ENCODE results near the gene CHD6.

CHD6 gene

DNA sequence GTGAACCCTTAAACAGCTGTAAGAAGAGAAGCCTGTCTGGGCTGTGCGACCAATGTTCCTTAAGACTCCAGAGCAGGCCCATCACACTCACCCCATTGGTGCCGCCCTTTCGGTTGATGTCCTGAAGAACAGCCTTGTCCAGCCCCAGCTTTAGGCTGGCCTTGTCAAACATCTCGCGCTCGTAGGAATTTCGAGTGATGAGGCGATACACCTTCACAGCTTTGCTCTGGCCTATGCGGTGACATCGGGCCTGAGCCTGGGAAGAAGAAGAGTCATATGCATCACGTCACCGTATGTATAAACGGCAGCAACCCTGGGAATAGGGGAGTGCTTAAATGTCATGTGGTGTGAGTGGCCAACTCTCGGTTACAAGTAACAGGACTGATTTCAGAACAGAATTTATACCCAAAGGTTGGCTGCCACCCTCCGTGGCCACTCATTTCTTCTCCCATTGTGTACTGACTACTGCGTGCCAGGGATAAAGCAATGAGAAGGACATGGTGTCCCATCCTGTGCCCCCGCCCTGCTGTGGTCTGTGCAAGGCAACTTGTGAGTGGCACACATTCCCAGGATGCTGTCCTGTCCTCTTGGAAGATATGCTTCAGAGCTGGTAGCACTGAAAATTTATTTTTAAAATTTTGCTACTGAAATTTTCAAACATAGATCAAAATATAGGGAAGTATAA lies 160.9 kb downstream of the CHD6 start:
- DNase-seq, result no peak

DNA sequence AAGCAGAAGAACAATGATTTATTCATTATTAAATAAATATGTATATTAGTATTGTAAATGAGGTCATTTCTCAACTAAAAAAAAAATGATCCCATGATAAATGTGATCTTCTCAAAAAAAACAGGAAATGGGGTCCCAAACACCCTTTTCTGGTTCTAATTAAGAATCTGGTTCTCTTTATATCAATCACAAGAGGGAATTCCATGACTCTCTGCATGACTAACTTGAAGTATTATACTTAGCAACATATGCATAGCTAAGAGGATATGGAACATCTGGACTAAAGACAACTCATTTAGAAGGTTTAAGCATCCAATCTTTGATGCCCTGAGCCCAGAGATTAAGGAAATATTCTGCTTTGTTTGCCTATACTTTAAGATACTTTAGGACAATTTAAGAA lies 161.8 kb downstream of the CHD6 start:
- DNase-seq, result peak; percentile 3

DNA sequence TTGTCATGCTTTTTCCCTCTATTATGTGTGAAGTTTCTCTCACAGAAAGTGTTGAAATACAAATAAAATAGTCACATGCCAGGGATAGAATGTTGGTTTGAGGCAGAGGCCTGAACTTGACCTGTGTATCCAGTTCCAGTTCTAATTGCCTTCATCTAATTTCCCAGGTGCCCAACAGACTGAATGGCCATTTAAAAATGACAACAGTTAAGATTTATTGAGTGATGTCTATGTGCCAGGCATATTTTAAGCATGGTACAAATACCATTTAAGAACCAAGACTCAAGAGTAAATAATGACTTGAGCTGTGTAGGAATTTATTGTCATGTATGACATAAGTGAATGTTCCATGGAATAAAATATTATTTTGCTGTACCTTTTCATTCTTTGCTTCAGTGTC lies 163.9 kb downstream of the CHD6 start:
- DNase-seq, result no peak

DNA sequence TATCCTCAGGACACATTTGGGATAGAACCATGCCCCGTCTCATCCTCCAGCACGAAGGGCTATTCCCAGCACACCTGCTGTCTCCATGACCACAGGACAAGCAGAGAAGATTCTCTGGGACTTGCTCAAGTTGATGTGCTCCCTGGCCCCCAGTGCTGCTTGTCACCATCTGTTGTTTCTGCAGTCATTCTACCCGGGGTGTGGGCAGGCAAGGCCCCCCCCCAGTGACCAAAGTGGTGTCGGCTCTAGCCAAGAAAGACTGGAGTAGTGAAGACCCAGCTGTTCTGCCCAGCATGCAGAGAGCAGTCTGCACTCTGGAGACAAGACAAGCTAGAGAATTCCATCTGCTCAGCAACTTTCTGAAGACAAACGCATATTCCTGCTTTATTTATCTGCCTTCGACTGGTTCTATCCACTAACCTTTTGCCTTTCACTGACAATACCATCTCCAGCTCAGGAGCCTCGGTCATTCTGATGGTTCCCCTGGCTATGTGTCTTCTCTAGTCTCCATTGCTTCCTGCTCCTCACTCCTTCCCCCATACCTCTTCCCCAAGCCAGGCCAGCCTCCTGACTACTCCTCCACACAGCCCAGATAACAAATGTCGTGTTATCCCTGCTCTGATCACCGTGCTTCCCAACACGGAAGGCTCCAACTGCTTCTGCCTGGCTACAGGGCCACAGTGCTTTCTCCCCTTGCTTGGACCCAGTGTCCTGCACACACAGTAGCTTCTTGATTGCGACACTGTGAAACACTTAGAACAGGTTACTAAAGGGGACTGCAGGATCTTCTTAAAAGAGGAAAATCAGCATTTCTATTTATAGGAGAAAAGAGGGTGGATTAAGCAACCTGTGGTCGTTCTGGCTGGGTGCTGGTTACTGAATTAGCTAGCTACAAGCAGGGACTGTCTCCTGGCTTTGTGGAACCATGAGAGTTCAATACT lies 164.9 kb downstream of the CHD6 start:
- no peak for DNase-seq

DNA sequence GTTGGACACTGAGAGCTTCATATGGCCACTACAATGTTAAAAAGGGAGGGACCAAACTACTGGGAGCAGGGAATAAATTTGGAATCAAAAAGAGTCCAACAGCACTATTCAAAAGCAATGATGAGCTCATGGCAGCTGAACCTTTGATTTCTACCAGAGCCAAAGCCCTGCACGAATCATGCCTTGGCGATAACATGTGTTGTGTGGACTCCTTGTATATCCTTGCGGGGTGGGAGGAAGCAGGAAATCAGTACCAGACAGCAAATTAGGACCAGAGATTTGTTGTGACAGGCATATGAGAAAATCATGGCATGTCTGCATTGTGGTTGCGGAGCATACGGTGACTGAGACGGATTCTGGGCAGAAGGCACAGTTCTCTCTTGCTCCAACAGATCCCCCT lies 166.0 kb downstream of the CHD6 start:
- DNase-seq, result no peak

DNA sequence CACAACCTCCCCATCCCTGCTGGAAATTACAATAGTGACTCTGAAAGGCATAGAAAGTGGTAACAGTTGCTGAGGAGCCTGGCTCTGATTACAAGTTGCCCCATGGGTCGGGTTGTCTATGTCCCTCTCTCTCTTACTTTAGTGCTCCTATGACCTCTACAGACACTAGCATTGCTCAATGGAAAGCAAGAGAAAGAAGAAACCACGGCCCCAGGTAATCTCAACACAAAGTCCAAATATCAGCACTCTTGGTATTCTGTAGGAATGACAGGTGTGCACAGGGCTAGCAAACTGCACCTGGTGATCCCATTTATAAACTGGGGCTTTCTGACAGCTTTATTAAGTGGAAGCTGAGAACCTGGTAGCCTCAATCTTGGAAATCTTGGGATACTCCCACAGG lies 171.2 kb downstream of the CHD6 start:
- DNase-seq, result no peak

DNA sequence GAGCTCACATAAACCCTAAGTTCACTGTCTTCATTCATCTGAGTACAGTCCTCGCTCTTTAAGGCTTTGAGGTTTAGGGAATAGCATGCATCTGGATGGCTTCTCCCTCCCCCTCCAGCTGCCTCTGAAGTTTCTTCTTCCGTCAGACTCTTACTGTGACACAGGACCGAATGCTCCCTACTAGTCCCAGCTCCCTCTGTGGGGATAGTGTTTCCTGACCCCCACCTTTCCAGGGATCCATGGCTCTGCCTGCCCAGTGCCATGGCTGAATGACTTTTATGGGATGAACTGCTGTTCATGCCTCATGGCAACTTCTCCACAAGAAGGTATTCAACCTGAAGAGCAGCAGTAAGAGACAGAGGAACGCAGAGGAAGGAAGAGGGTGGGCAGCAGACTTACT lies 171.7 kb downstream of the CHD6 start:
- no peak for DNase-seq

DNA sequence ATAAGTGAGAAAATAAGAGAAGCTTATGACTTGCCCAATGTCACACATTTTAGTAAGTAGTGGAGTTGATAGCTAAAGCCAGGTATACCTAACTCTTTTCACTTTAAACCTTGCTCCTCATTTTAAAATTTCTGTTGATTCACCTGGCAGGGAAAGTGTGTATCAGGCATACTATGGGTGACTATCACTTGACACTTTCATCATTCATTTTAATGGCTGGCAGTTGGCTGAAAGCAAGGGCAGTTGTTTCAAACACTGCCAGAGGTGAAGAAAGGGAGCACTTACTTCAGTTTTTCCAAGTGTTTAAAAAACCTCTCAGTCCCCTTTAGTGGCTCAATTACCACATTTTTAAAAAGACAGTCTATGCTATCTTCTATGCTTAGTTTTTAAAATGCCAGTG lies 173.4 kb downstream of the CHD6 start:
- no peak for DNase-seq

DNA sequence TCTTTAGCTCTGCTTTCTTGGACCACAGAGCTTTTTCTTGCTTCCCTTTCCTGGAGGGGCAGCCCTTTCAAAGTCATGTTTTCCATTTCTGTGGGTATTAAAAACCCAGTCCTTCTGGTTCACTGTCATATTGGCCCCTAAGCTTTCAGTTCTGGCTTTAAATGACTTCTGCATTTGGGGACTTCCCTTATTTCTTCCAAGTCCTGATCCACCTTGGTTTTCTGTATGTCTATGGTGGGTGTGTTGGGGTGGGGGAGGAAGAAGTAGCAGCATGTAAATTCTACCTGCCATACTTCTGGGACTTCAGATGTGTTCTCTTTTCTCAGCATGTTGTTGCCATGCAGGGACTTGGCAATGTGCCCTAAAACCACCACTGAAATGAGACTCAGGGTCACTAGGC lies 174.5 kb downstream of the CHD6 start:
- DNase-seq, result no peak

DNA sequence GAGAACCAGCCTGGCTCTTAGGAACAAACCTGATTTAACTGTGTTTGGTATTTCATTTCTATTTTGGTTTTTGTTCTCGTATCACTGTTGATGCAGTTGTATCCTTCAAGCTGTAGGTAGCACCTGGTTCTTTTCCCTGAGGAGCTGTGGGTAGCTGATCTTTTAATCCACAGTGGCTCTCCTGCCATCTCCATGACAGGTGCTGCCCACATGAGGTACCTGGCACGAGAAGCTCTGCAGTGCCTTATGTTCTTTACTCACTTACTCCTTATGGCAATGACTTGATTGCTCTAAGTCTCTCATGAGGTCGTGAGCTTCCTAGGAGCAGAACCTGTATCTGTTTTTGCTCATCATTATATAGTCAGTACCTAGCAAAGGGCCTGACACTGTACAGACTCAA lies 177.3 kb downstream of the CHD6 start:
- no peak for DNase-seq

DNA sequence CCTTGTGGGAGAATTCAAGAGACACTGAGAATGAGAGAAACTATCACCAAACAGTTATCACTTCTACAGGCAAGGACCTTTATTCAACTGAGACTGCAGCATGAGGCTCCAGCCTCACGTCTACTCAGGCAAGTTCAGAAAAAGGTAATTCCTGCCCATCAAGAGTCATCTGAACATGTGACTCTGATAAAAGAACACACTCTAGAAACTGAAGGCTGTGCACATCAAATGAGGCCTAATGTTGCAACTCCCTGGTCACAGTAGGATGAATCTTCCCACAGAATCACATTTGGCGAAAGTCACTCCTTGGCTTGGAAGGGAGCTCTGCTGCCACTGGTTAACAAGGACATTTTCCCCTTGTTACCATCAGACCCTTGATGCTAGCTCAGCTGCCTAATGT lies 180.3 kb downstream of the CHD6 start:
- no peak for DNase-seq

DNA sequence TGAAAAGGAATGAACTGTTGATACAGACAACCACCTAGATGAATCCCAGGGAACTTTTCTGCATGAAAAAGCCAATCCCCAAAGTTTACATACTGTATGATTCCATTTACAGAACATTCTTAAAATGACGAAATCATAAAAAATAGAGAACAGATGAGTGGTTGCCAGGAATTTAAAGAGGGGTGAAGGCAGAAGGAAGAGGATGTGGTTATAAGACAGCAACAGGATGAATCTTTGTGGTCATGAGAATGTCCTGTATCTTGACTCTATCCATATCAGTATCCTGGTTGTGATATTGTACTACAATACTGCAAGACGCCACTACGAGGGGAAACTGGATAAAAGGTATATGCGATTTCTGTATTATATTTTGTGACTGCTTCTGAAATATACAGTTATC lies 181.5 kb downstream of the CHD6 start:
- DNase-seq, result peak; percentile 16

DNA sequence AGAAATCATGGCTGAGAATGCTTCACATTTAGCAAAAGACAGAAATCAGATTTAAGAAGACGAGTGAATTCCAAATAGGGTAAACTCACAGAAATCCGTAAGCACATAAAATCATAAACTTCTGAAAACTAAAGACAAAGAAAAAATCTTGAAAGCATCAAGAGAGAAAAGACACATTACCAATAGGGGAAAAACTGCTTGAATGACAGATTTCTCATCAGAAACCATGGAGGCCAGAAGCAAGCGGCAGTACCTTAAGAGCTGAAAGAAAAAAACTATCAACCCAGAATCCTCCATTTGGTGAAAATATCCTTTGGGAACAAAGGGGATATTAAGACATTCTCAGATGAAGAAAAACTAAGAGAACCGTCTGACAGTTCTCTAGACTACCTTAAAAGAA lies 185.0 kb downstream of the CHD6 start:
- DNase-seq, result no peak

DNA sequence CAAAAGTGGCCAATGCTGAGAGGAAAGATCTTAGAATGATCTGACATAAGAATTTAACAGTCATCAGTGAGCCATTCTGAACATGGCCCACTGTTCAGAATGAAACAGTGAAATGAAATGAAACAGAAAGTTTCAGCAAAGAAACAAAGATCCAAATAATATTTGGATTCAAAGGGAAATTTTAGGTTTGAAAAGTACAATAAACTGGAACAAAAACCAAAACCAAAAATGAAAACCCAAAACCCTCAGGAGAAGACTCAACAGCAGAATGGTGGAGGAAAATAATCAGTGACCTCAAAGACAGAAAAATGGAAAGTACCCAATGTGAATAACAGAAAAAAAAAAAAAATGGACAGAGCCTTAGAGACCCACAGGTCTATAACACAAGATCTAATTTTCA lies 185.4 kb downstream of the CHD6 start:
- no peak for DNase-seq

DNA sequence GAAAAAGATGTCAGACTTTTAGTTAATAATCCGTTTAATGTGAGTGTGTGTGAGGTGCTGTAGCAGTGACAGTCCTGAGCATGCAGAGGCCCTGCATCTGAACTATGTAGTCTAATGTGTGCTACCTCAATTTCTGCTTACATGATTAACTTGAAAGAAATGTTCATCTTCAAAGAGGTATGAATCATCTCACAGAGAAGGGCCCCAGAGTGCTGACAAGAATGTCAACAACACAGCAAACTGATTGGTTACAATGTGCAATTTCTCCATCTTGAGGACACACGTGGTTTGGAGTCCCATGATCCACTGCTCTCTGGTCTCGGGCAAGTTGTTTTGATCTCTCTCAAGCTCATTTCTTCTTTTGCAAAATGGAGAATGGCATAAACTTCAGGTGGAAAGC lies 189.9 kb downstream of the CHD6 start:
- no peak for DNase-seq

DNA sequence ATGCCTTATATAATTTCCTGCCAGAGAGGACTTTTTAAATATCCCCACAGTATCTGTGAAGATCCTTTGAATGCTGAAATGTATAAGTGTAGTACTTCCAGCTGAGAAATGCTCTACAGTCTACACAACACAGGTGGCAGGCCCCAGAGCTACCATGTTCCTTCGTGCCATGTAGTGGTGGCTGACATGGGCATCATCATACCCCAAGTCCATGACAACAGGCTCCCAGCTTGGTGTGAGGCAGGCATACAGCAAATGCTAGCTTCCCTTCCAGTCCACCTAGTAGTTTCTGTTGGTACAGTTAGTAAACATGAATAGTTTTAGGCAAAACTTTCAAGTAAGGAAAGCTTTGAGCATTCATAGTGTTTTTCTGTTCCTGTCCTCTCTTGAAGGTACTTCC lies 190.3 kb downstream of the CHD6 start:
- no peak for DNase-seq

DNA sequence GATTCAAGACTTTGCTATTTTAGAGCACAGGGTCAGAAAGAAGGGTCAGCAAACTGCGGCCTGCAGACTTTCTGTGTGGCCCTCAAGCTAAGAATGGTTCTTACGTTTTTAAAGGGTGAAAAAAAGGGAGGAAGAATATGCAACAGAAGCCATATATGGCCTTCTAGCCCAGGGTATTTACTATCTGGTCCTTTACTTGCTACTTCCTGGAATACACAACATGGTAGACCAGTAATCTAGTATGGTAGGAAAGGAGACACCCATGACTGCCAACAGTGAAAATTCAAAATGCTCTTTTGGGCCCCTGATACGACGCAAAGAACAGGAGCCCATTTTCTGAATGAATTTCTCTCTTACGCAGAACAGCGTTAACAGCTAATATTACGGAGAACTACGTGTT lies 191.2 kb downstream of the CHD6 start:
- no peak for DNase-seq

DNA sequence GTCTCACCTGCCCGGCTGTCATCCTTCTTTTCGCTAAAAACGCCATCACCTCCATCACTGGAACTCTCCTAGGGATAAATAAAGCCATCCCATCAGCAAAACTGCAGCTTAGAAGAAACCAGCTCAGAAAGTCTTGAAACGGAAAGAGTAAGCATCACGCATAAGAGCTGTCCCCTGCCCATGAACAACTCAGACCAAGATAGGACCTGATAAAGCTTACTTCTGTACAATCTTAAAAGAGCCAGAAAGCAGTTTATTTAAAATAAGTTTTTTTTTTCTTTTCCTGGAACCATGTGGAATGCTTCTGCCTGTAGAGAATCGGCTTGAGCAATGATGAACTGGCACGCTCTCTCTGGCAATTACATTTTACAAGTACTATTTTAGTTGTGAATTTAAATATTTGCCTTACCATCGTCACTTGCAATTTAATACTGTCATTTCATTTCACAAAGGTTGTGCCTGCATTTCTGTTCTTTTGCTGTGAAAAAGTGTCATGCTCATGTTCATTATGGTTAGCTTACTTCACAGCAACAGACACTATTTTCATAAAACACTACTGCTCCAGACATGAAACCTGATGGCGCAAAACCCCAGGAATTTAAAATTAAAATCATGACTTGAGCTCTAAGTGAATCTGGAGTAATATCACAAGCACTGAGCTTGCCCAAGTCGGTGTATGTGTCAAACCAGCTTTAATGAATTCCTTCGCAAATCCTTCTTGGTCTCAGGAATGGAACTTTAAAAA lies 191.9 kb downstream of the CHD6 start:
- DNase-seq, result no peak

DNA sequence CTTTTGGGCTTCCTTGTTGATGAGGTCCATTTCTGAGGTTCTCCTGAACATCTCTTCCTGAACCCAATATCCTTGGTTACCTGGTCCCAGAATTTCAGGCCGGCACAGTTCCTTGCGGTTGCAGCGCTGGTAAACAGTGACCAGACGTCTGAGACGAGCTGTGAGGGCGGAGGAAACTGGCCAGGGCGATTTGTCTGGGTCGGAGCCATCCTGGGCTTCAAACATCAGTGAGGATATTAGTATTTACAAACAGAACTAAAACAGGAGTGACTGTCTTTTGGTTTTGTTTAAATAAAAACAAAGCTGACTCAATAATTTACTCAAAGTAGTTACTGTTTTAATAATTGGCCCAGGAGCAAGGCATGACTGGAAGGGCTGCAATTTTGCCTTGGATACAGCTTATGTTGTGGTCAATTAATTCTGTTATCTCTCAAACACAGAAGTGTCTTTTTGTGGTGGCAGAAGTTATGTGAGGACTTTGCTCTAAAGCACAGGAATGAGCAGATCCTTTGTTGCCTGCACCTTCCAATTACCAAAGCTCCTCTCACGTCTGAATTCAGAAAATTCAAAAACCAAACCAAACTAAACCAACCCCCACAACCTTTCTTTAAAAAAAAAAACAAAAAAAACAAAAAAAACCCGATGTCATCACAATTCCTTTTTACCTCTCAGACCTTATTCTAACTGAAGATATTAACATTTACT lies 192.8 kb downstream of the CHD6 start:
- DNase-seq, result no peak

DNA sequence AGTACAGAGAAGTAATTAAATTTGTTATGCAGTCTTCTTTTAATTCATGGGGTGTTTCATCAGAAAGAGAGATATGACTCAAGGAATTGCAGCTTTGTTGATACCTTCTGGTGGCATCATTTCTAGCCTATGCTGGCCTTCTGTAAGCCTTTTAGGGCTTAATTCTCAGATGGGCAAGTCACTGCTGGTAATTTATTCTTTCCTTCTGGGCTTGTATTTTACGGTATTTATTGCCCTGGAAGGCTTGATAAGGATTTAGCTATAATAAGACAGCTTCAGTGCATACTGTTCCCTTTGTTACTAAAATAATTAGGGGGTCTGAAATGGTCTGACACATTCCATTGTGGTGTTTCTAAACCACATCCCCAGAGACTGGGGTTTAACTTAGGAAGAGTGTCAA lies 193.6 kb downstream of the CHD6 start:
- no peak for DNase-seq

DNA sequence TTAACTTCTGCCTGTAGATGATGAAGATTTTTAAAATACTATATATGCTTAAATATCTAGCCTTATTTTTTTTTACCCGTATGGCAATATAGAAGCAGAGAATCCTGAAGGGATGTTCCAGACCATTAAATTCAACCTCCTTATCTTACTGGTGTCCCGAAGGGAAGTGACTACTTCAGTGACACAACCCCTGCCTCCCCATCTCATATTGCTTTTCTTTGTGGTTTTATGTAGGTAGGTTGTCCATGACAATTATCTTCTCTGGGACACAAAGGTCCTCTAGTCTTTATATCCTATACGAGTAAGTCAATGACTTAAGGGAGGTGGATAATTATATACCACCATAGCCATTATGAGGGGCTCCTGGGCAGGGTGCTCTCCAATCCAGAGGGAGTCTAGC lies 194.2 kb downstream of the CHD6 start:
- DNase-seq, result no peak

DNA sequence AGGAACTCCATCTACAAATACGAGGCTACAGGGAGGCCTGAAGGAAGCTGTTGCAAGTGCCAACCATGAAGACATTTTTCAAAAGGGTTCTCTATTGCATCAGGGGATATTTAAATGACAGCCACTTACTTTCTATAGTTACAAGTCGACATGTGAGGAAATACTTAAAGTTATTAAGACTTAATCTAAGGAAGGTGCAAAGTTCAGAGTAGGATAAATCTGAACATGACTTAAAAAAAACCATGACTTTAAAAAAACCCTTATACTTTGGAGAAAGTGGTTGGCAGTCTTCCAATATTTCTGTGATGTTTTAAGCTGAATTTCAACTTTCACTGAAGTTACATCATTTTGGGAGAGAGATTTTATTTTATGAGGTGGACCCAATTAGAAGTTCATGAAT lies 195.2 kb downstream of the CHD6 start:
- DNase-seq, result no peak

DNA sequence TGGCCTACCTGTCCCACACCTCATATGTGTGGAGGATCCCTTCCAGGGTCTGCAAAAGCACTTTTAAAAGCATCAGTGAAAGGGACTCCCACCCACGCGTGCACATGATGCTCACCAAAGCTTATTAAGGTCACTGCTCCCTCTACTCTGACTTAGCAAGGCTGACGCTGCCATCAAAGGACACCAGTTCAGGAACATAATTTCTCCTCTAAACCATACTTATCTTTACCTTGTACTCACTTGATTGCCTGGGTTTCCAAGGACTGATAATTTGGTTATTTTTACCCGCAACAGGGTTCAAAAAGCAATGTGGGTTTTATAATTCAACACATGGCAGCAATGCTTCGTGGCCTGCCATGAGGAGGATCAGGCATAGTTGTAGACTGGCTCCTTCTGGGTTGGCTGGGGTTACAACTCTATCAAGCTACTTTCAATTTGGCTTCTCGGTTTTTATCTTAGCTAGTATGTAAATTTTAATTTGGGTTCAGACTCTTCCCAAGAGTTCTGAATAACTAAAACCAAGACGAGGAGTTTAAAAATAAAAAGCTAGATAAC lies 199.4 kb downstream of the CHD6 start:
- DNase-seq, result no peak
